ENCODE measurements around the gene MARCHF2.

DNA sequence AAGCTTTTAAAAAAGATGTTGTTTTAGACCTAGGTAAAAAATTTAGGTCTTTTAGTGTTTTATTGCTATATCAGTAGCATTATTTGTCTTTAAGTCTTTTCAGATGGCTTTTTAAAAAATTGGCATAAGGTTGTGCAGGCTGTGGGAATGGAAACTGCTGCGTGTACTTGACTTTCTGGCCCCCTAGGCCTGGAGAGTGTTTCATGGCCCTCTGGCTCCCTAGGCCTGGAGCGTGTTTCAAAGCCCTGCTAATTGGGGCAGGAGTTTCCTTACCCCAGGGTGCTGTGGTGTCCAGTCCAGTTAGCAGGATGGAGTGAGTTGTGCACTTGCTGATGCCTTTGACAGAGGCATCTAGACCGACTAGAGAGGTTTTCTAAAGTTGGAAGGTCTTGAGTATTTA lies 65.5 kb downstream of the MARCHF2 start:
- TF ChIP-seq, protein P1, sequence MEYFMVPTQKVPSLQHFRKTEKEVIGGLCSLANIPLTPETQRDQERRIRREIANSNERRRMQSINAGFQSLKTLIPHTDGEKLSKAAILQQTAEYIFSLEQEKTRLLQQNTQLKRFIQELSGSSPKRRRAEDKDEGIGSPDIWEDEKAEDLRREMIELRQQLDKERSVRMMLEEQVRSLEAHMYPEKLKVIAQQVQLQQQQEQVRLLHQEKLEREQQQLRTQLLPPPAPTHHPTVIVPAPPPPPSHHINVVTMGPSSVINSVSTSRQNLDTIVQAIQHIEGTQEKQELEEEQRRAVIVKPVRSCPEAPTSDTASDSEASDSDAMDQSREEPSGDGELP (CRISPR knock-in tag; IDR thresholded peaks at IDR 0.05; ENCODE audit: borderline replicate concordance): no peak
- TF ChIP-seq HCFC1 (IDR thresholded peaks at IDR 0.05; ENCODE audit: low read depth, low read length) (no peak), TCF3 (CRISPR knock-in tag; IDR thresholded peaks at IDR 0.05) (no peak), ATF3 (IDR thresholded peaks at IDR 0.05) (no peak), ATF3 (CRISPR knock-in tag; conservative IDR thresholded peaks at IDR 0.05) (no peak), CTCF (IDR thresholded peaks at IDR 0.05 in 2 of 3, conservative IDR thresholded peaks at IDR 0.05 in 1 of 3; ENCODE audit: insufficient read depth in 2 of 3, low read depth in 1 of 3, low read length in 3 of 3) (no peak)
- TF ChIP-seq, protein P2, sequence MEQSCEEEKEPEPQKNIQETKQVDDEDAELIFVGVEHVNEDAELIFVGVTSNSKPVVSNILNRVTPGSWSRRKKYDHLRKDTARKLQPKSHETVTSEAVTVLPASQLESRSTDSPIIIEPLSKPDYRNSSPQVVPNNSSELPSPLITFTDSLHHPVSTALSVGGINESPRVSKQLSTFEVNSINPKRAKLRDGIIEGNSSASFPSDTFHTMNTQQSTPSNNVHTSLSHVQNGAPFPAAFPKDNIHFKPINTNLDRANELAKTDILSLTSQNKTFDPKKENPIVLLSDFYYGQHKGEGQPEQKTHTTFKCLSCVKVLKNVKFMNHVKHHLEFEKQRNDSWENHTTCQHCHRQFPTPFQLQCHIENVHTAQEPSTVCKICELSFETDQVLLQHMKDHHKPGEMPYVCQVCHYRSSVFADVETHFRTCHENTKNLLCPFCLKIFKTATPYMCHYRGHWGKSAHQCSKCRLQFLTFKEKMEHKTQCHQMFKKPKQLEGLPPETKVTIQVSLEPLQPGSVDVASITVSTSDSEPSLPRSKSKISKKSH (CRISPR knock-in tag; IDR thresholded peaks at IDR 0.05): no peak
